Measurements from ENCODE around the gene CDON.

Gene CDON

GRCh38 chr11:126083829-126084607 lies 21.4 kb upstream of the CDON start:
- DNase-seq: no peak

GRCh38 chr11:126082251-126083109 lies 19.8 kb upstream of the CDON start:
- DNase-seq: no peak

- no peak for DNase-seq
Measured at GRCh38 chr11:126081915-126082250, 19.2 kb upstream of the CDON start.

GRCh38 chr11:126080161-126080941 lies 17.7 kb upstream of the CDON start:
- no peak for DNase-seq

- DNase-seq: no peak
Measured at GRCh38 chr11:126079621-126080124, 17.0 kb upstream of the CDON start.

- DNase-seq: no peak
Measured at GRCh38 chr11:126076641-126077040, 14.0 kb upstream of the CDON start.

- DNase-seq: no peak
Measured at GRCh38 chr11:126072801-126073594, 10.3 kb upstream of the CDON start.

- DNase-seq: no peak
Measured at GRCh38 chr11:126072141-126072741, 9.6 kb upstream of the CDON start.

- DNase-seq: no peak
Measured at GRCh38 chr11:126063507-126063852, 814 bp upstream of the CDON start.

GRCh38 chr11:126061707-126062678 lies 673 bp downstream of the CDON start:
- DNase-seq: no peak

- DNase-seq: no peak
Measured at GRCh38 chr11:126060757-126061171, 1.9 kb downstream of the CDON start.

- no peak for DNase-seq
Measured at GRCh38 chr11:126059238-126059781, 3.4 kb downstream of the CDON start.

- no peak for DNase-seq
Measured at GRCh38 chr11:126058105-126058874, 4.4 kb downstream of the CDON start.

- DNase-seq: no peak
Measured at GRCh38 chr11:126054882-126055281, 7.8 kb downstream of the CDON start.

GRCh38 chr11:126054408-126054807 lies 8.3 kb downstream of the CDON start:
- DNase-seq: no peak

GRCh38 chr11:126053415-126054286 lies 9.0 kb downstream of the CDON start:
- DNase-seq: no peak

- DNase-seq: no peak
Measured at GRCh38 chr11:126051117-126051516, 11.5 kb downstream of the CDON start.

- no peak for DNase-seq
Measured at GRCh38 chr11:126049159-126049558, 13.5 kb downstream of the CDON start.

GRCh38 chr11:126048197-126048596 lies 14.5 kb downstream of the CDON start:
- no peak for DNase-seq

All from CD4-positive, alpha-beta T cell treated with Interleukin-15 for 1 hour (primary cell).